Large intestine (tissue), 12 donors: ENCODE data around the gene CTNNB1. TPM values are rescaled to one million over a fixed set of nuclear protein-coding genes. Genes with fewer than 3 reads are reported as not detected.

Experiments used
- DNase-seq, 2 donors: peaks; one replicate each; pipeline versions ENCODE4 v3.0.0 to v3.0.0-alpha.2; 2013
- H3K27ac ChIP-seq: one replicate; pipeline ENCODE4 v1.5.1; 2013; ENCODE audit warnings: low read length
- H3K27me3 ChIP-seq: 2 replicates; pipeline ENCODE4 v1.6.1; 2013; ENCODE audit warnings: low read length; ENCODE audit not compliant: control insufficient read depth, insufficient read depth
- H3K36me3 ChIP-seq: 2 replicates; pipeline ENCODE4 v1.6.1; 2013; ENCODE audit warnings: low read length; ENCODE audit not compliant: control insufficient read depth, insufficient read depth
- H3K4me1 ChIP-seq: one replicate; pipeline ENCODE4 v1.6.1; 2013; ENCODE audit warnings: low read length; ENCODE audit not compliant: control insufficient read depth, insufficient read depth
- H3K4me3 ChIP-seq: one replicate; pipeline ENCODE4 v1.5.1; 2013; ENCODE audit warnings: low read length
- H3K9me3 ChIP-seq: one replicate; pipeline ENCODE4 v1.6.1; 2013; ENCODE audit warnings: mild to moderate bottlenecking, low read depth, low read length, moderate library complexity; ENCODE audit not compliant: control insufficient read depth
- WGBS: methylation state at CpG from one replicate; pipeline ENCODE4 v1.1.5; 2013; ENCODE audit warnings: low lambda C conversion rate; ENCODE audit not compliant: insufficient coverage; 5-methylcytosine and 5-hydroxymethylcytosine counted together
- long read RNA-seq, 11 donors: transcript quantifications; one replicate each; lab custom pipeline, GENCODE V29; 2026
- polyA plus RNA-seq: library from polyadenylated mRNA; unstranded; fragments of 120-200 nt; gene quantifications from one replicate; pipeline ENCODE4 v1.2.1, GENCODE V29; 2013

Gene CTNNB1
- polyA plus RNA-seq: 424 TPM
- long read RNA-seq, donor 1, full-length matches to known transcripts: 28 of 64 reads
- long read RNA-seq, donor 1, partial matches to known transcripts: 36 of 64 reads
- long read RNA-seq, donor 1, other reads (novel, unspliced or antisense): 0 of 64 reads
- long read RNA-seq, donor 2, full-length matches to known transcripts: 84 of 222 reads
- long read RNA-seq, donor 2, partial matches to known transcripts: 138 of 222 reads
- long read RNA-seq, donor 2, other reads (novel, unspliced or antisense): 0 of 222 reads
- long read RNA-seq, donor 3: 0 reads
- long read RNA-seq, donor 4, full-length matches to known transcripts: 5 of 5 reads
- long read RNA-seq, donor 4, partial matches to known transcripts: 0 of 5 reads
- long read RNA-seq, donor 4, other reads (novel, unspliced or antisense): 0 of 5 reads
- long read RNA-seq, donor 5, transcript CTNNB1-201 (15 exons, 3,947 nt): major isoform, 9 of 62 reads
- long read RNA-seq, donor 5, transcript CTNNB1-203 (16 exons, 3,472 nt): minor isoform, 5 of 62 reads
- long read RNA-seq, donor 5, partial matches to known transcripts: 37 of 62 reads
- long read RNA-seq, donor 5, other reads (novel, unspliced or antisense): 0 of 62 reads
- long read RNA-seq, donor 6, full-length matches to known transcripts: 47 of 93 reads
- long read RNA-seq, donor 6, partial matches to known transcripts: 46 of 93 reads
- long read RNA-seq, donor 6, other reads (novel, unspliced or antisense): 0 of 93 reads
- long read RNA-seq, donor 7, transcript CTNNB1-201 (15 exons, 3,947 nt): major isoform, 7 of 30 reads
- long read RNA-seq, donor 7, partial matches to known transcripts: 16 of 30 reads
- long read RNA-seq, donor 7, other reads (novel, unspliced or antisense): 0 of 30 reads
- long read RNA-seq, donor 8, full-length matches to known transcripts: 58 of 163 reads
- long read RNA-seq, donor 8, partial matches to known transcripts: 105 of 163 reads
- long read RNA-seq, donor 8, other reads (novel, unspliced or antisense): 0 of 163 reads
- long read RNA-seq, donor 9, full-length matches to known transcripts: 52 of 92 reads
- long read RNA-seq, donor 9, partial matches to known transcripts: 40 of 92 reads
- long read RNA-seq, donor 9, other reads (novel, unspliced or antisense): 0 of 92 reads
- long read RNA-seq, donor 10, full-length matches to known transcripts: 65 of 114 reads
- long read RNA-seq, donor 10, partial matches to known transcripts: 49 of 114 reads
- long read RNA-seq, donor 10, other reads (novel, unspliced or antisense): 0 of 114 reads
- long read RNA-seq, donor 11, full-length matches to known transcripts: 51 of 90 reads
- long read RNA-seq, donor 11, partial matches to known transcripts: 39 of 90 reads
- long read RNA-seq, donor 11, other reads (novel, unspliced or antisense): 0 of 90 reads

DNA sequence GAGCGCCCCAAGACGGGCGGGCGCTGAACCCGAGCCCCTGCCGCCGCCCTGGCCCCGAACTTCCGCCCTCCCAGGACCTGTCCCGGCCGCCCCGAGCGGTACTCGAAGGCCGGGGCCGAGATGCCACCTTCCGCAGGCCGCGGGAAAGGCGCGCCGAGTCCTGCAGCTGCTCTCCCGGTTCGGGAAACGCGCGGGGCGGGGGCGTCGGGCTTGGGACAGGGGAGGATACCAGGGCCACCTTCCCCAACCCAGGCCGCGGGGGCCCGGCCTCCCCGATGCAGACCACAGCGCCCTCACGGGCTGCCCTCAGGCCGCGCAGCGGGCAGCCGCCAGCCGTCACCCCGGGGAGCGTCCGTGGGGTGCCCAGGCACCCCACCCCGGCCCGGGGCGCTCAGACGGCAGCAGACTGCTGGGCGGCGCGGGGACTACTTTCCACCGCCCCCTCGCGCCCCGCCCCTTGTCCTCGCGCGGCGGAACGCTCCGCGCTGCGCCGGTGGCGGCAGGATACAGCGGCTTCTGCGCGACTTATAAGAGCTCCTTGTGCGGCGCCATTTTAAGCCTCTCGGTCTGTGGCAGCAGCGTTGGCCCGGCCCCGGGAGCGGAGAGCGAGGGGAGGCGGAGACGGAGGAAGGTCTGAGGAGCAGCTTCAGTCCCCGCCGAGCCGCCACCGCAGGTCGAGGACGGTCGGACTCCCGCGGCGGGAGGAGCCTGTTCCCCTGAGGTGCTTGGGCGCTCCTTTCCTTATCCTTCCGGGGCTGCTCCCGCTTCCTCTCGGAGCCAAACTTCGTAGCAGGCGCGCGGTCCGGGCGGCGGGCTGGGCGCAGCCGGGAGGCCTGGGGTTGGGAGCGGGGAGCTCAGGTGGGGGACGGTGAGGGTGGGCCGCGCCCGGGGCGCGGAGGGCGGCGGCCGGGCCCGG, at the start of gene CTNNB1:
Gene CTNNB1 (plus strand): TSS at position 556 of the 916 bp plus-strand sequence. CDS start 24,564 bp downstream, outside the sequence.
- H3K4me3 ChIP-seq: peak within 1 kb of the TSS; percentile 98
- peaks cover 7% of the 10 kb centered on the region for H3K4me1 ChIP-seq
- no peaks in the 10 kb centered on the region for H3K9me3 ChIP-seq
- no peaks in the 10 kb centered on the region for H3K36me3 ChIP-seq
- no CpG with 5 or more reads among the region's 112 CpGs for WGBS
- H3K27ac ChIP-seq: peak within 1 kb of the TSS; percentile 99
- no peaks in the 10 kb centered on the region for H3K27me3 ChIP-seq
- DNase-seq: peak; percentile 94 to 98

DNA sequence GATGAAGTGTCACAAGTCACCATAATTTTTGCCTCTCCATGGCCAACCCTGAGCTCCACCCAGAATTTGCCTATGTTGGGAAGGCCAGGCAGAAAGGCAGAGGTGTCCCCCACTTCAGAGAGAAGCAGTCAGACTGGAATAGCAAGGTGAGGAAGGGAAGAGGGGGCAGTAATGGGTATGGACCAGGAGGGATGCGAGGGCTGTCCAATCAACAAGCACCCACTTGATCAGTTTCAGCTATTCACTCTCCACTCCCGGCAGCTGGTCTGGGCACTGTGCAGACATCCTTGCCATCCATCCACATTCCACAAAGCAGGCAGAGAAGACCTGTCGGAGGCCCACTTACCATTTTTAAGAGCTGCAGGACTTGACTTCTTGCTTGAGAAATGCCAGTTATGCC, 43.5 kb upstream of the CTNNB1 start:
- WGBS: no CpG with 5 or more reads among the region's 3 CpGs
- no peak overlapping the region for H3K4me3 ChIP-seq
- H3K36me3 ChIP-seq: no peaks in the 10 kb centered on the region
- H3K27me3 ChIP-seq: no peaks in the 10 kb centered on the region
- no peak for DNase-seq
- H3K9me3 ChIP-seq: no peaks in the 10 kb centered on the region
- peaks cover 23% of the 10 kb centered on the region for H3K4me1 ChIP-seq
- H3K27ac ChIP-seq: no peak overlapping the region

DNA sequence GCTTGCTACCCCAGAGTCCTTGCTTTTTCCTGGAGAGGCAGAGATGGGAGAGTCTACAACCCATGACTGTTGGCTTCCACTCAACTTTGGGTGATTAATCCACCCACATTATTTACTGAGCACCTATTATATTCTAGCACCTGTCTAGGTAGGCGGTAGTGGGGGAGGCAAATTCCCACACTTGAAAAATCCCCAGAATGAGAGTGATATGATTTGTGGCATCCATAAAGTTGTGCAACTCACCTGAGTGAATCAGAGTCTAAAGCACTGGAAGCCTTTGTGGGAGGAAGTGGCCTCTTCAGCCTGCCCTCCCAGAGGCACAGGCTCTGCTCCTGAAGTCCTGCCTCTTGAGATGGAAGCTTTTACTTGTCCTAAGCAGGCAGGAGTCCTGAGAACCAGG, 40.4 kb upstream of the CTNNB1 start:
- WGBS: no CpG with 5 or more reads among the region's 1 CpG
- Histone ChIP-seq H3K9me3 (no peaks in the 10 kb centered on the region), H3K4me1 (peaks cover 23% of the 10 kb centered on the region), H3K4me3 (no peak overlapping the region), H3K27me3 (no peaks in the 10 kb centered on the region), H3K27ac (peak overlapping the region; percentile 90), H3K36me3 (no peaks in the 10 kb centered on the region)
- peak; percentile 91 to 95 for DNase-seq

DNA sequence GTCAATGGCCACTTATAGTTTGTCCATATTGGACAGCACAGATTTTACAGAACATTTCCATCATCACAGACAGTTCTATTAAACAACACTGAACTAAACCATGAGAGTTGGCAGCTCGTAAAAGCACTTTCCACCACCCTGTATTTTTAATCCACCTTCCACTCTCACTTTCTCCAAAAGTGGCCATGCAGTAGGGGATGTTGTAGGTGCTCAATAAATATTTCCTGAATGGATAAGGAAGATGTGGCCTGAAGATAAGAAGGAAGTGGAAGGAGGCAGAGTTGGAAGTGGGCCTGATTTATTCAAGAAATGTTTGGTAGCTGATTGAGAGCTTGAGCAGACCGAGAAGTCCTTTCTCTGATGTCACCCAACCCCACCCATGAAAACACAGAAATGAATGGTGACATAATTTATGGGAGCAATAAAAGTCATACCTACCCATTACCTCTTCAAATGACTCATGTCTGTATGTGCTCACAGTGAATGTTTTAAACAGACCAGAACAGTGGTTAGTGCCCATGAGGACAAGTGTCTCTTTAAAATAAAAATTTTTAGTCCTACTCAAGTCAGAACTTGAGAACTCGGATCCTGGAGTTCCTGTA, 39.6 kb upstream of the CTNNB1 start:
- no CpG with 5 or more reads among the region's 3 CpGs for WGBS
- DNase-seq: peak; percentile 87 to 94
- Histone ChIP-seq H3K4me3 (no peak overlapping the region), H3K4me1 (peaks cover 23% of the 10 kb centered on the region), H3K27me3 (no peaks in the 10 kb centered on the region), H3K36me3 (no peaks in the 10 kb centered on the region), H3K27ac (peak overlapping the region; percentile 90), H3K9me3 (no peaks in the 10 kb centered on the region)

DNA sequence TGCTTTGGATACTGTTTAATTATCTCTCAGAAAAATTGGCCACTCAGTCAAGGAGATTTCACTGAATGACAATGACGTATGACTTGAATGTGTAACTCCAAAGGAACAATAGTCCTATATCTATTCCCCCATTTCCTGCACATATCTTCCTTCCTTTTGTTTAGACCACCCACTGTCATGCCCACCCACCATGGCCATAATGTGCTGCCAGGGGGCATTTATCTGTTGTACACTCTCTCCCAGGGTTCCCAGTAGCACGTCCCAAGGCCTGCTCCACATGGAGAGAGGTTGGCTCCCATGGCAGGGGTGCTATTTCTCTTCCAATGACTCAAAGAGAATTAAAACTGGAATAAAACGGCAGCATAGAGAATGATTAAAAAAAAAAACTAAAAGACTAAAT, 36.8 kb upstream of the CTNNB1 start:
- DNase-seq: no peak
- Histone ChIP-seq H3K36me3 (no peaks in the 10 kb centered on the region), H3K4me3 (no peak overlapping the region), H3K27me3 (no peaks in the 10 kb centered on the region), H3K4me1 (peaks cover 30% of the 10 kb centered on the region), H3K9me3 (no peaks in the 10 kb centered on the region), H3K27ac (no peak overlapping the region)
- WGBS: 86% methylated on average over 1 of the region's 3 CpGs

DNA sequence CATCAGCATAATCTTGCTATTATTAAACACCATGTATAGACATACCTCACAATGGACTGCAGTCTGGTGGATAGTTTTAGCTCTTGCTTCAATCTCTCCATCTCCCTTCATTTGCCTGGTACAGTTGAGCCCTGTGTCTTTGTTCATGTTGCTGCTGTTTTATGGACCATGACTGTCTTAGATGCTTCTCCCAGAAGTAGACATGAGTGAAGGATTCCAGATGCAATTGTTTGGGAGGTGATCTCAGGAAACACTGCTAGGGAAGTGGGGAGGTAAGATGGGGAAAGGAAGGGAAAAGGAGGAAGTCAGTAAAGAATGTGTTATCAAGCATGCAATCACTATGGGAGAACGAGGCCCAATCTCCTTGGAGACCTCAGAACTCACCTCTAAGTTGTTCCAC, 36.3 kb upstream of the CTNNB1 start:
- Histone ChIP-seq H3K27ac (no peak overlapping the region), H3K36me3 (no peaks in the 10 kb centered on the region), H3K4me1 (peaks cover 30% of the 10 kb centered on the region), H3K9me3 (no peaks in the 10 kb centered on the region), H3K4me3 (no peak overlapping the region), H3K27me3 (no peaks in the 10 kb centered on the region)
- no CpG with 5 or more reads among the region's 1 CpG for WGBS
- DNase-seq: no peak

DNA sequence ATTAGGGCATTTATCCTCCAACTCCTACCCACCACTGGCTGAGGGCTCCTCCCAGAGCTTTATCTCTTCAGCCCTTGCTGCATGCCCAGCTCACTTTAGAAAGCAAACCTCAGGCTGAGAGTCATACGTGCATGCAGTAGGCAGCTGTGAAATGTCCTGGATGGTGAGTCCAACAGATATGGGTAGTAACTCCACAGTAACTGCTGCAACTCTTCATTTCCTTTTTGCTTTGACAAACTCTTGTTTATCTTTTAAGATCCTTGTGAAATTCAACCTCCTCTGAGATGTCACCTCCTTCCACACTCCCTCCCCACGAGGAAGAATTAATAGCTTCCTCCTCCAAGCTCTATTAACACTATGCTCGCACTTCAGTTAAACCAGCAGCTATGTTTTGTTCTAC, 35.9 kb upstream of the CTNNB1 start:
- no peaks in the 10 kb centered on the region for H3K9me3 ChIP-seq
- no peak overlapping the region for H3K27ac ChIP-seq
- DNase-seq: peak in 1 of 2 donors; percentile 12
- H3K4me3 ChIP-seq: no peak overlapping the region
- 43% methylated on average over 1 of the region's 3 CpGs for WGBS
- H3K27me3 ChIP-seq: no peaks in the 10 kb centered on the region
- peaks cover 29% of the 10 kb centered on the region for H3K4me1 ChIP-seq
- H3K36me3 ChIP-seq: no peaks in the 10 kb centered on the region

DNA sequence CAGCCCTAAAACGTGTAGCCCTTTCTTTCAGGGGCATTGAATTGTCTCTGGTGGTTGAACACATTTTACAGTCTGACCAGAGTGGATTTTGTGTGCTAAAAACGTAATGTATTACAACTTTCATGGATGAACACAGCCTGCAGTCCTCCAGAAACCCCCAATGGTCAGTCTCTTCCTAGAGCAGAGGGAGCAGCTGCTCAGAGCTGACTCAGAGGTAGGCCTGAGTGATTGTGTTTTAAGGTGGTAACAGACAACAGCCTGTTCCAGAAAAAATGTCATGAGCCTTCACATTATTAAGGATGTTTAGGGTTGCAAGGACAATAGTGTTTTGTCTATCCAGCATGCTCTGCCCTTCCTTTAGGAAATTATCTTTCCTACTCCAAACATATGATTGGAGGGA, 34.5 kb upstream of the CTNNB1 start:
- H3K27ac ChIP-seq: no peak overlapping the region
- H3K4me3 ChIP-seq: no peak overlapping the region
- no CpG with 5 or more reads among the region's 2 CpGs for WGBS
- no peaks in the 10 kb centered on the region for H3K36me3 ChIP-seq
- peaks cover 16% of the 10 kb centered on the region for H3K4me1 ChIP-seq
- H3K27me3 ChIP-seq: no peaks in the 10 kb centered on the region
- H3K9me3 ChIP-seq: no peaks in the 10 kb centered on the region
- DNase-seq: no peak
